Measurements from ENCODE around the gene RAB30.

The RAB30 gene

GRCh38 chr11:83027794-83028193 lies 43.9 kb downstream of the RAB30 start:
- TF ChIP-seq YY1 (IDR thresholded peaks at IDR 0.05; ENCODE audit: low read depth) = no peak
- TF ChIP-seq TEAD4 (IDR thresholded peaks at IDR 0.05) = no peak
- TF ChIP-seq EP300 (IDR thresholded peaks at IDR 0.05; ENCODE audit: borderline replicate concordance) = no peak
- TF ChIP-seq REST (IDR thresholded peaks at IDR 0.05; ENCODE audit: low read depth) = no peak
- no peak for TF ChIP-seq NFIC (IDR thresholded peaks at IDR 0.05)
- no peak for TF ChIP-seq USF1 (IDR thresholded peaks at IDR 0.05)

- TF ChIP-seq ZBTB7A (IDR thresholded peaks at IDR 0.05; ENCODE audit: low read depth) = no peak
- no peak for TF ChIP-seq NFIC (IDR thresholded peaks at IDR 0.05)
- TF ChIP-seq EGR1 (IDR thresholded peaks at IDR 0.05) = no peak
- no peak for TF ChIP-seq EP300 (IDR thresholded peaks at IDR 0.05; ENCODE audit: borderline replicate concordance)
- TF ChIP-seq TAF1 (IDR thresholded peaks at IDR 0.05; ENCODE audit: low read depth) = no peak
- TF ChIP-seq MAX (IDR thresholded peaks at IDR 0.05) = no peak
- TF ChIP-seq FOXM1 (IDR thresholded peaks at IDR 0.05; ENCODE audit: borderline replicate concordance, low read depth) = no peak
- TF ChIP-seq TCF12 (IDR thresholded peaks at IDR 0.05; ENCODE audit: low read depth) = no peak
- no peak for TF ChIP-seq REST (IDR thresholded peaks at IDR 0.05; ENCODE audit: low read depth)
- no peak for TF ChIP-seq CEBPB (IDR thresholded peaks at IDR 0.05)
Observed at GRCh38 chr11:83027289-83027688, 44.4 kb downstream of the RAB30 start.

GRCh38 chr11:83026229-83026628 lies 45.5 kb downstream of the RAB30 start:
- TF ChIP-seq FOXM1 (IDR thresholded peaks at IDR 0.05; ENCODE audit: borderline replicate concordance, low read depth) = no peak
- TF ChIP-seq EGR1 (IDR thresholded peaks at IDR 0.05) = no peak
- TF ChIP-seq ZBTB7A (IDR thresholded peaks at IDR 0.05; ENCODE audit: low read depth) = no peak
- TF ChIP-seq RAD21 (IDR thresholded peaks at IDR 0.05; ENCODE audit: low read depth) = no peak
- no peak for TF ChIP-seq CREB1 (IDR thresholded peaks at IDR 0.05; ENCODE audit: low read depth)
- no peak for TF ChIP-seq EP300 (IDR thresholded peaks at IDR 0.05; ENCODE audit: borderline replicate concordance)
- no peak for TF ChIP-seq USF1 (IDR thresholded peaks at IDR 0.05)
- TF ChIP-seq YY1 (IDR thresholded peaks at IDR 0.05; ENCODE audit: low read depth) = no peak
- no peak for TF ChIP-seq CEBPB (IDR thresholded peaks at IDR 0.05)
- no peak for TF ChIP-seq REST (IDR thresholded peaks at IDR 0.05; ENCODE audit: low read depth)
- no peak for TF ChIP-seq TAF1 (IDR thresholded peaks at IDR 0.05; ENCODE audit: low read depth)
- no peak for TF ChIP-seq MAX (IDR thresholded peaks at IDR 0.05)
- TF ChIP-seq NFIC (IDR thresholded peaks at IDR 0.05) = no peak
- no peak for TF ChIP-seq TEAD4 (IDR thresholded peaks at IDR 0.05)
- no peak for TF ChIP-seq TCF12 (IDR thresholded peaks at IDR 0.05; ENCODE audit: low read depth)

GRCh38 chr11:83025267-83025704 lies 46.4 kb downstream of the RAB30 start:
- no peak for TF ChIP-seq REST (IDR thresholded peaks at IDR 0.05; ENCODE audit: low read depth)
- TF ChIP-seq CREB1 (IDR thresholded peaks at IDR 0.05; ENCODE audit: low read depth) = no peak
- TF ChIP-seq YY1 (IDR thresholded peaks at IDR 0.05; ENCODE audit: low read depth) = no peak
- no peak for TF ChIP-seq EGR1 (IDR thresholded peaks at IDR 0.05)
- no peak for TF ChIP-seq FOXM1 (IDR thresholded peaks at IDR 0.05; ENCODE audit: borderline replicate concordance, low read depth)
- TF ChIP-seq TEAD4 (IDR thresholded peaks at IDR 0.05) = no peak

Measured in Ishikawa (cell line).